Measurements from ENCODE around the gene PICALM. TPM values are rescaled to one million over a fixed set of nuclear protein-coding genes. Genes with fewer than 3 reads are reported as not detected.
A peak's percentile ranks its signal among the peaks of the same experiment; 100 is the strongest.

PICALM gene
- total and polyA plus RNA-seq, 8 donors: 23.3 to 90.9 (median 51.7) TPM

- H3K4me1 ChIP-seq: no peaks in the 10 kb centered on the region
- no peak overlapping the region for H3K27ac ChIP-seq
- 84 to 91% methylated on average over 2 of the region's 2 CpGs for WGBS, 2 donors
- no peaks in the 10 kb centered on the region for H3K9me3 ChIP-seq
- peaks cover 0 to 17% (median 2%) of the 10 kb centered on the region in 3 donors for H3K36me3 ChIP-seq
- no peak overlapping the region for H3K4me3 ChIP-seq
- no peak for DNase-seq
- intact Hi-C loops (cut with DNase I): no loop called here
- no peak for TF ChIP-seq CTCF (IDR thresholded peaks at IDR 0.05)
- no peak for FAIRE-seq
- H3K27me3 ChIP-seq: no peaks in the 10 kb centered on the region
- no peak for ATAC-seq
These were observed 79.1 kb downstream of the PICALM start for GRCh38 chr11:85989746-85990145.

DNA sequence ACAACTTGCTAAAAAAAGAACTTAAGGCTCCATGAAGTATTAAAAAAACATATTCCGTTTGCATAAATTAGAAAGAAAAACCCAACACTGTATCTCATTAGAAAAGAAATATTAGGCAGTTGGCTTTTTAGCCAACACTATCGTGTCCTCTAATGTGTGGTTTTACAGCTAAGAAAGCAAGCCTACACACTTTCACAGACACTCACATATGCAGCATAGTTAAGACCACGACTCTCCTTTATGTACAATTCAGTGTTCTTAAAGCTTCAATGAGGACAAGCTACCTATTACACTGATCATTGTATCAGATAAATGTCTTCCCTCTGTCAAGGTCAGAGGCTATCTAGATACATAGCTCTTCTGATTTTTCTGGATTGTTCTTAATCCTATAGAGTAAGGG lies 80.1 kb downstream of the PICALM start:
- DNase-seq (no peak), FAIRE-seq (no peak), ATAC-seq (no peak)
- H3K9me3 ChIP-seq: no peaks in the 10 kb centered on the region
- H3K36me3 ChIP-seq: peaks cover 0 to 10% (median 0%) of the 10 kb centered on the region in 3 donors
- H3K27ac ChIP-seq: no peak overlapping the region
- H3K27me3 ChIP-seq: no peaks in the 10 kb centered on the region
- no peaks in the 10 kb centered on the region for H3K4me1 ChIP-seq
- 89% methylated on average over 3 of the region's 3 CpGs for WGBS, 2 donors
- H3K4me3 ChIP-seq: no peak overlapping the region
- no peak for TF ChIP-seq CTCF (IDR thresholded peaks at IDR 0.05)
- intact Hi-C loops (cut with DNase I): no loop called here

DNA sequence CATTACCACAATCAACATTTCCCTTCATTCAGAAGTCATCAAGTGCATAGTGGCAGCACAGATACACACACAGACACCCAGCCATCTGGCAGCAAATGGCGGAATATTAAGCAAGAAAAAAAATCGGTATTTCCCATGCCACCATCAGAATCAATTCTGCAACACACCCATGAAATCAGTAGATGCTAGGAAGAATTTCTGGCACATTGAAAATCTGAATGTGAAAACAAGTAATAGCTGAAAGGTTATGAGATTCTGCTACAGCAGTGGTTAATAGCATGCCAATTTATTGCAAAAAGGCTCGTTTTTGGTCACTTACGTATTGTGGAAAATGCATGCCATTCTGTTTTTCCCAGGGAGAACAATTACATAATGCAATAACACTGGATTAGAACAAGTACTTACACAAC lies 91.1 kb downstream of the PICALM start:
- no peak for FAIRE-seq
- intact Hi-C loops (cut with DNase I): no loop called here
- Histone ChIP-seq H3K9me3 (no peaks in the 10 kb centered on the region), H3K36me3 (peaks cover 0 to 25% (median 19%) of the 10 kb centered on the region in 3 donors), H3K27me3 (no peaks in the 10 kb centered on the region), H3K4me3 (no peak overlapping the region), H3K27ac (no peak overlapping the region), H3K4me1 (no peaks in the 10 kb centered on the region)
- 82% methylated on average over 4 of the region's 4 CpGs for WGBS, 2 donors
- no peak for ATAC-seq
- TF ChIP-seq CTCF (IDR thresholded peaks at IDR 0.05): no peak
- DNase-seq: no peak

GRCh38 chr11:85976525-85976924 lies 92.4 kb downstream of the PICALM start:
- Histone ChIP-seq H3K4me1 (no peaks in the 10 kb centered on the region), H3K9me3 (no peaks in the 10 kb centered on the region), H3K36me3 (peaks cover 0 to 26% (median 19%) of the 10 kb centered on the region in 3 donors), H3K27ac (no peak overlapping the region), H3K27me3 (no peaks in the 10 kb centered on the region), H3K4me3 (no peak overlapping the region)
- intact Hi-C loops (cut with DNase I): no loop called here
- DNase-seq (no peak), FAIRE-seq (no peak), ATAC-seq (no peak)
- WGBS, 2 donors: 89 to 92% methylated on average over 1 of the region's 1 CpG
- no peak for TF ChIP-seq CTCF (IDR thresholded peaks at IDR 0.05)

DNA sequence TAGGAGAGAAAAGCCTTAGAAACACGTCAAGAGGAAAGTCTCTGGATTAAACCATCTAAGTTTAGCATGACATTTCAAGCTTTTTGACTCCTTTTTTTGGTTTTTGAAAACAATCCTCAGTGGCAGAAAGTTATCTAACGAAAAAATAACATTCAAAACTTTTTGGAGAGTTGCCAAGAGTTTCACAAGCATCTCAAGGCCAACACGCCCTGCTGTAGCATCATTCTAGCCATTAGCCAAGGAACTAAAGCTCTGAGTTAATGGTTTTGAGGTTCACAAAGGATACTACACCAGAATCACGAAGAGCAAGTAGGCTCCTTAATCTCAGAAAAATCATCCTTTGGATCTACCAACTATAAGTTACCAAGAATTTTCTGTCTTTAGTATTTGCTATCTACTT lies 94.8 kb downstream of the PICALM start:
- FAIRE-seq (no peak), ATAC-seq (peak in 1 of 4 donors; percentile 28), DNase-seq (no peak)
- Histone ChIP-seq H3K4me1 (no peaks in the 10 kb centered on the region), H3K36me3 (peaks cover 0 to 10% (median 2%) of the 10 kb centered on the region in 3 donors), H3K4me3 (no peak overlapping the region), H3K27ac (no peak overlapping the region), H3K9me3 (no peaks in the 10 kb centered on the region), H3K27me3 (no peaks in the 10 kb centered on the region)
- intact Hi-C loops (cut with DNase I): no loop called here
- no peak for TF ChIP-seq CTCF (IDR thresholded peaks at IDR 0.05)
- WGBS, 2 donors: 60 to 64% methylated on average over 4 of the region's 4 CpGs
